Activated CD4-positive, alpha-beta memory T cell treated with anti-CD3 and anti-CD28 coated beads for 36 hours (primary cell): ENCODE measurements around the gene LIMCH1. TPM values are rescaled to one million over a fixed set of nuclear protein-coding genes. Genes with fewer than 3 reads are reported as not detected.

ENCODE experiments used
- CTCF ChIA-PET: fragments of 350-600 bp; sonication (Branson Sonifier 250); formaldehyde crosslinking; loops from one replicate; lab custom pipeline; 2021; ENCODE audit warnings: antibody characterized with exemption, inconsistent platforms; lab: Charles Lee
- POLR2A ChIA-PET: fragments of 350-600 bp; sonication (Branson Sonifier 250); formaldehyde crosslinking; loops from one replicate; lab custom pipeline; 2021; ENCODE audit warnings: antibody characterized with exemption; lab: Charles Lee
- DNase-seq: peaks from one replicate; pipeline ENCODE4 v3.0.0-alpha.2; 2020
- H3K27ac Mint-ChIP-seq: one replicate; pipeline ENCODE4 v1.8.0; 2021; ENCODE audit warnings: mixed read lengths
- H3K27me3 Mint-ChIP-seq: one replicate; pipeline ENCODE4 v1.8.0; 2021; ENCODE audit warnings: mixed read lengths
- H3K36me3 Mint-ChIP-seq: one replicate; pipeline ENCODE4 v1.8.0; 2021; ENCODE audit warnings: mixed read lengths
- H3K4me1 Mint-ChIP-seq: one replicate; pipeline ENCODE4 v1.8.0; 2021; ENCODE audit warnings: low read depth, mixed read lengths
- H3K4me3 Mint-ChIP-seq: one replicate; pipeline ENCODE4 v1.8.0; 2021; ENCODE audit warnings: mild to moderate bottlenecking, mixed read lengths
- H3K9me3 Mint-ChIP-seq: one replicate; pipeline ENCODE4 v1.8.0; 2021; ENCODE audit warnings: mixed read lengths
- intact Hi-C: fragments of 100-400 bp; cut with micrococcal nuclease; formaldehyde crosslinking; loops from one replicate; pipeline ENCODE4 v1.15.1; 2023
- total RNA-seq, 2 experiments: library from RNA; stranded (reverse); gene quantifications; one replicate each; pipeline ENCODE4 v1.2.3, GENCODE V29; 2021

The LIMCH1 gene
- total RNA-seq, 2 experiments from 2014 or later: not detected

DNA sequence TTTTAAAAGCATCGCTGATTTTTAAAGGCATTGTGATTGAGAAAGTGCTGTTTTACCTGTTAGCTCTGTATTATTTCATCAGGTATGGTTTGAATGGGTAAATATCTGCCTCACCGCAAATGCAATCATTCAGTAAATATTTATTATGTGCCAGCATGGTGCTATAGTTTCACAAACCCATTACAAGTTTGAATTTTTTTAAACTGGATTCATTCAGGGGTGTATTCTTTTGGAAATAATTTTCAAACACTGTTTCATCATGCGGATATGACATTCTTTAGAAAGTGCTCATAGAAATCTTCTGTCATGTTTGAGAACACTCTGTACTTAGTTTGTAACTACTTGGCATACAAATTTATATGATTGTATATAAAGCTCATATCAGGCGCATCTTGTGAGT is 37.2 kb downstream of the LIMCH1 start:
- no peaks in the 10 kb centered on the region for H3K27me3 Mint-ChIP-seq
- no peak overlapping the region for H3K27ac Mint-ChIP-seq
- DNase-seq: no peak
- ChIA-PET CTCF (no interaction called here), POLR2A (no interaction called here)
- no peaks in the 10 kb centered on the region for H3K36me3 Mint-ChIP-seq
- H3K4me3 Mint-ChIP-seq: no peak overlapping the region
- no peaks in the 10 kb centered on the region for H3K9me3 Mint-ChIP-seq
- intact Hi-C loops: no loop called here
- no peaks in the 10 kb centered on the region for H3K4me1 Mint-ChIP-seq

GRCh38 chr4:41575665-41576064 is 37.7 kb downstream of the LIMCH1 start:
- CTCF ChIA-PET: no interaction called here
- no peaks in the 10 kb centered on the region for H3K9me3 Mint-ChIP-seq
- H3K27ac Mint-ChIP-seq: no peak overlapping the region

GRCh38 chr4:41579043-41579442 is 41.1 kb downstream of the LIMCH1 start:
- no peaks in the 10 kb centered on the region for H3K27me3 Mint-ChIP-seq
- H3K36me3 Mint-ChIP-seq: no peaks in the 10 kb centered on the region
- H3K4me1 Mint-ChIP-seq: no peaks in the 10 kb centered on the region
- intact Hi-C loops: no loop called here
- no peak overlapping the region for H3K27ac Mint-ChIP-seq
- ChIA-PET CTCF (interaction anchor here (0.6 kb wide), 1 partner anchor 1889 kb away, joined by 3 read pairs; no protein-coding TSS in a partner anchor), POLR2A (no interaction called here)
- peaks cover 2% of the 10 kb centered on the region for H3K9me3 Mint-ChIP-seq
- no peak for DNase-seq
- H3K4me3 Mint-ChIP-seq: no peak overlapping the region

More at GRCh38 chr4:41575665-41576064, 37.7 kb downstream of the LIMCH1 start:
- Mint-ChIP-seq H3K4me1 (no peaks in the 10 kb centered on the region), H3K4me3 (no peak overlapping the region), H3K36me3 (no peaks in the 10 kb centered on the region), H3K27me3 (no peaks in the 10 kb centered on the region)
- POLR2A ChIA-PET: no interaction called here
- DNase-seq: no peak
- intact Hi-C loops: no loop called here

GRCh38 chr4:41579526-41579925 is 41.6 kb downstream of the LIMCH1 start:
- Mint-ChIP-seq H3K9me3 (peaks cover 5% of the 10 kb centered on the region), H3K36me3 (no peaks in the 10 kb centered on the region), H3K27ac (no peak overlapping the region), H3K4me3 (no peak overlapping the region), H3K4me1 (no peaks in the 10 kb centered on the region), H3K27me3 (no peaks in the 10 kb centered on the region)
- intact Hi-C loops: no loop called here
- POLR2A ChIA-PET: no interaction called here
- DNase-seq: no peak
- CTCF ChIA-PET: no interaction called here

DNA sequence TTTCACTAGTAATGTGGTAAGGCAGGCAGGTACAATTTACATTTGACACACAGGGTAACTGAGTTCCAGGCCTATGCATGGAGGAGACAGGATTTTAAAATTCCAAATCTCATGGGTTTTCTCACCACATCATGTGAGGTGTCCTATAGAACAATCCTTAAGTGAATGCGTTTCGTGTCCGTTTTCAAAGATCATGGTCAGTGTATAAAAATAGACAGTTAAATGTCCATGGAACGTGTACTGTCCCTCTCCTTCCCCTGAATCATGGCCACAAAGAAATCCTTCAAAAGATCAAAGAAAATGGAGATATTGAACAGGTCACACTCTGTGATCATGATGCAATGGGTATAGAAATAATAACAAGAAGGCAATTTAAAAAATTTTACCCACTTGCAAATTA is 42.0 kb downstream of the LIMCH1 start:
- no peak overlapping the region for H3K27ac Mint-ChIP-seq
- no peak overlapping the region for H3K4me3 Mint-ChIP-seq
- no peaks in the 10 kb centered on the region for H3K36me3 Mint-ChIP-seq
- no peaks in the 10 kb centered on the region for H3K4me1 Mint-ChIP-seq
- ChIA-PET POLR2A (no interaction called here), CTCF (no interaction called here)
- no peak for DNase-seq
- H3K27me3 Mint-ChIP-seq: no peaks in the 10 kb centered on the region
- peaks cover 10% of the 10 kb centered on the region for H3K9me3 Mint-ChIP-seq
- intact Hi-C loops: no loop called here

- POLR2A ChIA-PET: no interaction called here
- H3K4me3 Mint-ChIP-seq: no peak overlapping the region
Measured at GRCh38 chr4:41586675-41587225, 48.8 kb downstream of the LIMCH1 start.

GRCh38 chr4:41587286-41587685 is 49.3 kb downstream of the LIMCH1 start:
- H3K9me3 Mint-ChIP-seq: peaks cover 12% of the 10 kb centered on the region
- H3K4me1 Mint-ChIP-seq: no peaks in the 10 kb centered on the region
- H3K27me3 Mint-ChIP-seq: peaks cover 3% of the 10 kb centered on the region
- no peaks in the 10 kb centered on the region for H3K36me3 Mint-ChIP-seq
- no peak overlapping the region for H3K27ac Mint-ChIP-seq
- no peak overlapping the region for H3K4me3 Mint-ChIP-seq
- POLR2A ChIA-PET: no interaction called here
- CTCF ChIA-PET: no interaction called here
- intact Hi-C loops: no loop called here
- no peak for DNase-seq

More at GRCh38 chr4:41586675-41587225, 48.8 kb downstream of the LIMCH1 start:
- H3K4me1 Mint-ChIP-seq: no peaks in the 10 kb centered on the region
- no peak for DNase-seq
- no peaks in the 10 kb centered on the region for H3K36me3 Mint-ChIP-seq
- H3K27me3 Mint-ChIP-seq: peaks cover 3% of the 10 kb centered on the region
- peaks cover 12% of the 10 kb centered on the region for H3K9me3 Mint-ChIP-seq
- CTCF ChIA-PET: no interaction called here
- no peak overlapping the region for H3K27ac Mint-ChIP-seq
- intact Hi-C loops: no loop called here

DNA sequence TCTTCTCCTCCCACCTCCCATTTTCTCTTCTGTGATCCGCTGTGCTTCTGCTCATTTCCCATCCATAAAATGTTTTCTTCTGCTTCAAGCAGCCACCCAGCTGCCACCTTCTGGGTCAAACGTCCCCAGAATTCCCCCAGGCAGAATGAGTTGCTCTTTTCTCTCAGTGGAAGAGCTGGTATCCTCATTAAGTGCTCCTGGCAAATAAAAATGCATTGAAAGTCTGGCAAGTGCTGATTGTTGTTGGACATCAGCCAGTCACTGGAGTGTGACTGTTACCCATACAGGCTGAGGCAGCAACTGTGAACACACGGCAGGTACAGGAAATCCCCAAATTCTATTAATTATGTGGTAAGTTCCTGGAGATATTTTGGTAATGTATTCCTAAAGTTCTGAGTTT is 52.6 kb downstream of the LIMCH1 start:
- ChIA-PET CTCF (interaction anchor here (0.7 kb wide), 1 partner anchor 325 kb away, joined by 3 read pairs; no protein-coding TSS in a partner anchor), POLR2A (no interaction called here)
- Mint-ChIP-seq H3K9me3 (no peaks in the 10 kb centered on the region), H3K36me3 (no peaks in the 10 kb centered on the region), H3K27ac (no peak overlapping the region), H3K4me1 (no peaks in the 10 kb centered on the region), H3K4me3 (no peak overlapping the region), H3K27me3 (peaks cover 3% of the 10 kb centered on the region)
- intact Hi-C loops: no loop called here
- DNase-seq: no peak

GRCh38 chr4:41594432-41594831 is 56.5 kb downstream of the LIMCH1 start:
- DNase-seq: no peak
- ChIA-PET POLR2A (no interaction called here), CTCF (no interaction called here)
- no peak overlapping the region for H3K27ac Mint-ChIP-seq
- no peak overlapping the region for H3K4me3 Mint-ChIP-seq
- peaks cover 3% of the 10 kb centered on the region for H3K27me3 Mint-ChIP-seq
- no peaks in the 10 kb centered on the region for H3K9me3 Mint-ChIP-seq
- H3K4me1 Mint-ChIP-seq: no peaks in the 10 kb centered on the region
- intact Hi-C loops: no loop called here
- no peaks in the 10 kb centered on the region for H3K36me3 Mint-ChIP-seq

DNA sequence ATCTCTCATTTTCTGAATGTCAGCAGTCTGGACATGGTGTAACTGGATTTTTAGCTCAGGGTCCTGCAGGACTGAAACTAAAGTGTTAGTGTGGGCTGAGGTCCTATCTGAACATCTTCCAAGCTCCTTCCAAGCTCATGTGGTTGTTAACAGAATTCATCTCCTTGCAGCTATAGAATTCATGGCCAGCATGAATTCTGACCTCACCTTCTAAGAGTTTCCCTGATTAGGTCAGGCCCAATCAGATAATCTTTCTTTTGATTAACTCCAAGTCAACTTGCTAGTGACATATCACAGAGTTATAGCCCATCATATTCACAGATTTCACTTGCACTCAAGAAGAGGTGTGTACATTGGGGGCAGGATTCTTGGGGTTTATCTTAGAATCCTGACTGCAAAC is 59.5 kb downstream of the LIMCH1 start:
- CTCF ChIA-PET: no interaction called here
- intact Hi-C loops: no loop called here

GRCh38 chr4:41598580-41598979 is 60.6 kb downstream of the LIMCH1 start:
- no peaks in the 10 kb centered on the region for H3K36me3 Mint-ChIP-seq
- ChIA-PET CTCF (no interaction called here), POLR2A (no interaction called here)
- intact Hi-C loops: no loop called here
- H3K9me3 Mint-ChIP-seq: no peaks in the 10 kb centered on the region
- no peak overlapping the region for H3K27ac Mint-ChIP-seq
- no peaks in the 10 kb centered on the region for H3K27me3 Mint-ChIP-seq
- DNase-seq: no peak
- no peaks in the 10 kb centered on the region for H3K4me1 Mint-ChIP-seq
- no peak overlapping the region for H3K4me3 Mint-ChIP-seq

More for the DNA sequence above, 59.5 kb downstream of the LIMCH1 start:
- H3K4me3 Mint-ChIP-seq: no peak overlapping the region
- DNase-seq: no peak
- no peaks in the 10 kb centered on the region for H3K36me3 Mint-ChIP-seq
- POLR2A ChIA-PET: no interaction called here
- H3K9me3 Mint-ChIP-seq: no peaks in the 10 kb centered on the region
- H3K4me1 Mint-ChIP-seq: no peaks in the 10 kb centered on the region
- no peaks in the 10 kb centered on the region for H3K27me3 Mint-ChIP-seq
- H3K27ac Mint-ChIP-seq: no peak overlapping the region

DNA sequence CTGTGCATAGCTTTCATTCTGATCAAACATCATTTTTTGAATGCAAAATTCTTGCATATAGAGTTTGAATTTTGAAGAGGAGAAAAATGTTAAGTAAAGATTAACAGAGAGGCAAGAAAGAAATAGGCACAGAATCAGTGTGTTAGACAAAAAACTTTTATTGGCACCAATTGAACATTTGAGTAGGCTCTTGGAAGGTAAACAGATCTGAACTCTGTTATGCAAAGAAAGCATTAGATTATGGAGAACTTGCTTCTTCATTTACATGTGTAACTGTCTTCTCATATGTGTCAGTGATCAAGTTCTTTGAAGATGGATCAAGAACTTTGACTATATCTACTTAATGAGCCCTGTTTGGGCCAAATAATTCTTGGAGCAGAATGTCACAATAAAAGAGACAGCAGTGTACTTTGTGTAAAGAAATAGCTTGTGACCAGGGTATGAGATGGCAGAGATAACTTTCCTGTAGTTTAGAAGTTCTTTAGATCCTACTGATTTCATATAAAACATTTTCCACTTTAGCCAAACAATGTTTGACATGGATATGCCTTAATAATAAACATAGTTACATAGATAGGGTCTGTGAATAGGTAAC is 61.3 kb downstream of the LIMCH1 start:
- no peaks in the 10 kb centered on the region for H3K27me3 Mint-ChIP-seq
- ChIA-PET POLR2A (no interaction called here), CTCF (no interaction called here)
- no peaks in the 10 kb centered on the region for H3K9me3 Mint-ChIP-seq
- no peak overlapping the region for H3K27ac Mint-ChIP-seq
- H3K4me3 Mint-ChIP-seq: no peak overlapping the region
- intact Hi-C loops: no loop called here
- H3K4me1 Mint-ChIP-seq: no peaks in the 10 kb centered on the region
- DNase-seq: no peak
- no peaks in the 10 kb centered on the region for H3K36me3 Mint-ChIP-seq

DNA sequence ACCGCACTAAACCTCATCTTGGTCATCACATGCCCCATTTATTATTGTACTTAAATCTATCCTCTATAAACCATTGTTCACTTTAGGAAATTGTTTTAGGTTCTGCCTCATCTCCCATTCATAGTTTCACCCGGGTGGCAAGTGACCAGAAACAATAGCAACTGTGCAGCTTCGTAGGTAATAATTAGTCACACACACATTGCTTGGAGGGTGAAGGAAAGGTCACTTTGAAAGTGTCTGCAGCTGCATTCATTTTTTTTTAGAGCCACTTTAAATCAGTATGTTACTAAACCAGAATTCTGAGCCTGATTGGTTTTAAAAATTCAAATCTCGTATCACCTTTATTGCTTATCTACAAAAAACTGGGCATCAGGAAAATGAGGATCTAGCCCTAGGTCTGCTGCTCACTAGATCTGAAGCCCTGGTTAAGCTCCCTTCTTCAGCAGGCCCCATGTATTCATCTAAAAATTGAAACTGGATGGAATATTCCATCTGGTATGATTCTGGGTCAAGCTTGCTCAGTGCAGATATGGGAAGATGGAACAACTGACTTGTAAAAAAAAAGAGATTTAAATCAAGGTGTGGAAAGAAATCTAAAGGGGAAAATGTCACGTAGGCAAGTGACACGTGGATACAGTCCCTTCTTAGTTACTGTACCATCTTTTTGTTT is 62.4 kb downstream of the LIMCH1 start:
- no peaks in the 10 kb centered on the region for H3K9me3 Mint-ChIP-seq
- POLR2A ChIA-PET: no interaction called here
- no peaks in the 10 kb centered on the region for H3K36me3 Mint-ChIP-seq
- no peak overlapping the region for H3K27ac Mint-ChIP-seq
- CTCF ChIA-PET: no interaction called here
- H3K4me1 Mint-ChIP-seq: no peaks in the 10 kb centered on the region
- no peak overlapping the region for H3K4me3 Mint-ChIP-seq
- DNase-seq: no peak
- H3K27me3 Mint-ChIP-seq: no peaks in the 10 kb centered on the region
- intact Hi-C loops: no loop called here
